Ovary (tissue), 9 donors: Measurements from ENCODE around the gene TSSK6. TPM values are rescaled to one million over a fixed set of nuclear protein-coding genes. Genes with fewer than 3 reads are reported as not detected.

Source experiments
- DNase-seq, 5 donors: peaks; one replicate each; pipeline ENCODE4 v3.0.0-alpha.2; 2019 to 2020
- H3K27ac ChIP-seq, 2 donors: fragments of 200-600 bp; one replicate each; pipeline versions ENCODE4 v1.5.1 to v1.8.0; 2019 to 2022
- H3K27me3 ChIP-seq: fragments of 200-600 bp; one replicate; pipeline ENCODE4 v1.8.0; 2022
- H3K36me3 ChIP-seq: fragments of 200-600 bp; sonication (generic); one replicate; pipeline ENCODE4 v1.5.1; 2019
- H3K4me1 ChIP-seq: one replicate; pipeline ENCODE4 v1.8.1; 2013; ENCODE audit warnings: mild to moderate bottlenecking, moderate library complexity; ENCODE audit not compliant: insufficient read depth
- H3K4me3 ChIP-seq: fragments of 200-600 bp; sonication (generic); one replicate; pipeline ENCODE4 v1.5.1; 2017
- H3K9me3 ChIP-seq, 2 donors: fragments of 200-600 bp in 1 of 2; sonication (generic) in 1 of 2; one replicate each; pipeline versions ENCODE4 v1.5.1 to v1.8.1; 2013 to 2019; ENCODE audit warnings: mild to moderate bottlenecking in 1 of 2, moderate library complexity in 1 of 2
- CTCF ChIP-seq, 3 donors: fragments of 450-650 bp in 2 of 3; fragments of 200-600 bp in 1 of 3; IDR thresholded peaks; one replicate each; pipeline versions ENCODE4 v1.5.1 to v1.8.0; 2016 to 2022; ENCODE audit warnings: antibody characterized with exemption in 3 of 3, mild to moderate bottlenecking in 1 of 3
- EP300 ChIP-seq: sonication (generic); formaldehyde crosslinking; IDR thresholded peaks from one replicate; pipeline ENCODE4 v1.6.1; 2017; ENCODE audit warnings: antibody characterized with exemption
- POLR2A ChIP-seq: fragments of 450-650 bp; IDR thresholded peaks from one replicate; pipeline ENCODE4 v1.6.1; 2017; ENCODE audit warnings: antibody characterized with exemption, mild to moderate bottlenecking, moderate library complexity
- WGBS, 3 donors: extraction: QIAGEN DNeasy Blood & Tissue Kit in 1 of 3; methylation state at CpG; one replicate each; pipeline versions ENCODE4 v1.1.5 to v1.1.7; 2013 to 2017; 5-methylcytosine and 5-hydroxymethylcytosine counted together
- intact Hi-C, 4 donors: fragments of 100-400 bp; cut with DNase I; formaldehyde crosslinking; loops; one replicate each; pipeline versions ENCODE4 v1.11.0 to v1.15.1; 2022 to 2023
- polyA plus RNA-seq, 2 donors: library from polyadenylated mRNA; stranded (reverse); fragments of 200-250 nt in 1 of 2; fragments of 350-450 nt in 1 of 2; fragmentation: Illumina TruSeq in 1 of 2; extraction: RNeasy Lipid Tissue Mini Kit (QIAGEN cat#74804) in 1 of 2; gene quantifications; one replicate each; pipeline ENCODE4 v1.2.3, GENCODE V29; 2013 to 2014
- total RNA-seq, 7 donors: library from RNA; depleted of rRNA in 2 of 7; stranded (reverse); fragments of >200 nt in 2 of 7; fragmentation: NEBNext Ultra II Directional in 3 of 7; extraction: Animal tissue kit (Norgen Biotek cat#: 25700) in 3 of 7; gene quantifications; one replicate each; pipeline versions ENCODE4 v1.1.0 to v1.2.4, GENCODE V29; 2016 to 2023
- donor health status: DM: no; HTN: no; CAD: no; lungs with moderate emphysema.
- donor health status: DM: no; HTN: no; CAD: no.
- donor health status: Bipolar disorder and iron deficiency.
- donor health status: DM: yes; HTN: yes; CAD: no.
- donor health status: DM: no; HTN: no; CAD: no.
- donor health status: DM: yes; HTN: yes; CAD: no.

TSSK6 gene
- total and polyA plus RNA-seq, 9 donors = 0.76 to 2.5 (median 1.1) TPM; not detected in 1

- no peaks in the 10 kb centered on the region for H3K4me1 ChIP-seq
- peak in 2 of 5 donors; percentile 46 to 67 for DNase-seq
- no peaks in the 10 kb centered on the region for H3K36me3 ChIP-seq
- H3K4me3 ChIP-seq = no peak within 1 kb of the TSS
- 13 to 22% (median 17%) methylated on average over 50 of the region's 50 CpGs for WGBS, 3 donors
- no peaks in the 10 kb centered on the region for H3K9me3 ChIP-seq
- no peaks in the 10 kb centered on the region for H3K27me3 ChIP-seq
- H3K27ac ChIP-seq = no peak within 1 kb of the TSS
- no peak for TF ChIP-seq CTCF (IDR thresholded peaks at IDR 0.05)
- TF ChIP-seq POLR2A = no peak
- no peak for TF ChIP-seq EP300
- intact Hi-C loops = no loop called here
Measured at GRCh38 chr19:19528721-19529490, 13.6 kb upstream of the TSSK6 start, which contains the start of gene YJEFN3. TSS of gene YJEFN3 (plus strand) at chr19:19528911. CDS start at chr19:19528933, 22 bp downstream.

GRCh38 chr19:19527674-19528625 is 12.6 kb upstream of the TSSK6 start:
- DNase-seq = peak in 1 of 5 donors; percentile 23
- intact Hi-C loops = no loop called here
- H3K4me1 ChIP-seq = no peaks in the 10 kb centered on the region

DNA sequence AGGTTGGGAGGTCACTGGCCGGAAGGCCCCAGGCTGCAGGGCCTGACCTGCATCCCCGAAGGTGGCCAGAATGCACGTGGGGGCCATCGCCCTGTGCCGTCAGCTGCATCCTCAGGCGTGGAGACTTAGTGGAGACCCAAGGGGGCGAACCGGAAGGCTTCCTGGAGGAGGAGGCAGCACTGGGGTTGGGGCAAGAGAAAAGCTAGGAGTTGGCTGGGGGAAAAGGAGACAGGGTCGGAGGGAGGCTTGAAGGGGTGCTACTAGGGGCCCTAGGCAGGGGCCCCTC is 12.0 kb upstream of the TSSK6 start:
- H3K4me1 ChIP-seq = no peaks in the 10 kb centered on the region
- H3K4me3 ChIP-seq = no peak overlapping the region
- WGBS, 3 donors = 86 to 93% (median 89%) methylated on average over 9 of the region's 9 CpGs
- no peak overlapping the region for H3K27ac ChIP-seq
- H3K27me3 ChIP-seq = no peaks in the 10 kb centered on the region
- intact Hi-C loops = no loop called here
- TF ChIP-seq CTCF (IDR thresholded peaks at IDR 0.05) (no peak), POLR2A (no peak), EP300 (no peak)
- peak in 1 of 5 donors; percentile 28 for DNase-seq
- H3K9me3 ChIP-seq = no peaks in the 10 kb centered on the region
- no peaks in the 10 kb centered on the region for H3K36me3 ChIP-seq

More at GRCh38 chr19:19527674-19528625, 12.6 kb upstream of the TSSK6 start:
- Histone ChIP-seq H3K36me3 (no peaks in the 10 kb centered on the region), H3K9me3 (no peaks in the 10 kb centered on the region), H3K27me3 (no peaks in the 10 kb centered on the region), H3K4me3 (no peak overlapping the region), H3K27ac (no peak overlapping the region)
- WGBS, 3 donors = 77 to 86% (median 81%) methylated on average over 27 of the region's 27 CpGs
- TF ChIP-seq CTCF (IDR thresholded peaks at IDR 0.05) = no peak
- no peak for TF ChIP-seq EP300
- TF ChIP-seq POLR2A = no peak

DNA sequence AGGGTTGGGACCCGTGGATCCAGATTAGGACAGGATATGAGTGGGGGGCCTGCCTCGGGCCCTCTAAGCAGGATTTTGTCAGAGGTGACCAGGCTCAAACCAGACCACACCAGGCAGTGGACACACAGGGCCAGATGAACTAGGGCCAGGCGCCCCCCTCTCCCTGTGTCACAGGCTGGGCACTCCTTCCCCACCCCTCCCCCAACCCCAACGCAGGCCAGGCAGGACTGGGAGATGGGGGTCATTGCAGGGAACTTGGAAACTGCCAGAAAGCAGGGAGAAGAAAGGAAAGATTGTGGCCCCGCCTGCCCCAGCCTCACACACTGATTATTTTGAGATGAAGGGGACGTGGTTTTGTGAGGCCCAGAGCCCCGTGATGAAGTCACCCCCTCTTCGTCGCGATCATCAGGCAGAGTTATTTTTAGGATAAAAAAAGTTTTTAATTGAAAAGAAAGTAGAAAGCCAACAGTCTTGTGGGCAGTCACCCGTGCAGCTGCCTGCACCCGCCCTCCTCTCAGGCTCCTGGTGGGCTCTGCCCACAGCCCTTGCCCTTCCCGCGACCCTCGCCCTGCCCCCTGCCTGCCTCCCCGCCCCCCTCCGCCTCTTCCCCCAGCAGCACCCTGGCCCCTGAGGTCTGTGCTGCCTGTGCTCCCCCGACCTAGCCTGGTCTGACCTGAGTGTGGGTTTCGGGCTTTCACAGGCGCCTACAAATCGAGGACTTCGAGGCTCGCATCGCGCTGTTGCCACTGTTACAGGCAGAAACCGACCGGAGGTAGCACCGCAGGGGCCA is 11.4 kb upstream of the TSSK6 start:
- H3K4me3 ChIP-seq = no peak overlapping the region
- H3K27ac ChIP-seq = no peak overlapping the region
- H3K27me3 ChIP-seq = no peaks in the 10 kb centered on the region
- no peaks in the 10 kb centered on the region for H3K9me3 ChIP-seq
- intact Hi-C loops = no loop called here
- WGBS, 3 donors = 76 to 79% (median 78%) methylated on average over 28 of the region's 28 CpGs
- H3K36me3 ChIP-seq = no peaks in the 10 kb centered on the region
- TF ChIP-seq POLR2A (no peak), CTCF (IDR thresholded peaks at IDR 0.05) (no peak), EP300 (no peak)
- no peak for DNase-seq
- no peaks in the 10 kb centered on the region for H3K4me1 ChIP-seq
